HG02973 (cell line): ENCODE measurements around the gene PARVA.

ENCODE experiments used
- ATAC-seq: cut with Tn5 transposase; IDR thresholded peaks from one replicate; pipeline ENCODE4 v1.9.1; 2021; ENCODE audit warnings: moderate library complexity; ENCODE audit not compliant: unreplicated experiment

Gene PARVA

GRCh38 chr11:12430351-12430750, 53.0 kb downstream of the PARVA start:
- ATAC-seq, result no peak

- no peak for ATAC-seq
These were observed 53.7 kb downstream of the PARVA start for GRCh38 chr11:12430954-12431595.

DNA sequence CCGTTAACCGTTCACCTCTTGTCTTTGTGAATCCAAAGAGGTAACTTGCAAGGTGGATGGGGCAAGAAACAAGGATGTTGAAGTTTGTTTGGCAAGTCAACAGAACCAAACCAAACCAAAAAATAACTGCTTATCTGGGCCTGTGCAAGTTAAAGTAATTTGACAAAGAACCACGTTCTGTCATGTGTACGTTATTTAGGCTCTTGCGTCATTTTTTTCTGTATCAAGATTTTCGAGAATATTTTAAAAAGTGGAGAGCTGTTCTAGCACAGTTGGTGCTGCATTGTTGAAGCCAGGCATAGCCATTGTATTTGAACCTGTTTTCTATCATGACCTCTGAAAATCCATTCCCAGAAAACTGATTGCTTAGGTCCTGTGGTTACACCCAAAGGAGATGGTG, 55.1 kb downstream of the PARVA start:
- no peak for ATAC-seq

DNA sequence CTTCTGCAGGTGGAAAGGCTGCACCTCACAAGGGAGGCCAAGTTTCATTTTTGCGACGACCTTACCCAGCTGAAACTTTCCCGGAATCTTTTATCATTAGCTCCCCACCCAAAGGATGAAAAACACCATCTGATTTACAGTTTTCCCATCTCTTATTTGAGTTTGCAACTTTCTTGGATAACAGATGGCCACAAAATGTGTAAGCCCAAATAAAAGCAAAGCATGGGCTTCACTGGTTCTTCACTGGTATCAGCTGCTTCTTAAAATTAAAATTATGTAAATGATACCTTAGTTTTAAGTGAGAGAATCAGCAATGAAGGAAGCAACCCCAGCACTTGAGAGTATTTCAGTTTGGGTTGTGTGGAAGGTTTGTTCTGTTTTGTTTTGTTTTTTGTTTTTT, 55.8 kb downstream of the PARVA start:
- no peak for ATAC-seq

GRCh38 chr11:12433571-12434324, 56.4 kb downstream of the PARVA start:
- no peak for ATAC-seq

GRCh38 chr11:12434325-12434654, 56.9 kb downstream of the PARVA start:
- no peak for ATAC-seq

- ATAC-seq, result no peak
These were observed 57.9 kb downstream of the PARVA start for GRCh38 chr11:12435264-12435663.

- no peak for ATAC-seq
These were observed 58.9 kb downstream of the PARVA start for GRCh38 chr11:12436266-12436665.

- ATAC-seq, result no peak
These were observed 60.9 kb downstream of the PARVA start for GRCh38 chr11:12438291-12438690.

GRCh38 chr11:12439615-12440014, 62.2 kb downstream of the PARVA start:
- no peak for ATAC-seq

DNA sequence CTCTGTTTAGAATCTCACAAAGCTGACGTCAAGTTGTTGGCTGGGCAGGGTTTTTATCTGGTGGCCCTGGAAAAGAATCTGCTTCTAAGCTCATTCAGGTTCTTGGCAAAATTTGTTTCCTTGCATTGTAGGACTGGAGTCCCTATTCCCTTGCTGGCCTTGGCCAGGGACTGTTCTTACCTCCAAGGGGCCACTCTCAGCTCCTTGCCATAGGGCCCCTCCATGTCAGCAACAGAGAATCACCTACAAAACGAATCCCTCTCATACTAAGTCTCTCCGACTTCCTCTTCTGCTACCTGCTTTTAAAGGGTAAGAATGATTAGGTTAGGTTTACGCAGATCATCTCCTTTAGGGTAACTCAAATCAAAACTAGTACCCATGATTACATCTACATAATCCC, 63.2 kb downstream of the PARVA start:
- no peak for ATAC-seq

DNA sequence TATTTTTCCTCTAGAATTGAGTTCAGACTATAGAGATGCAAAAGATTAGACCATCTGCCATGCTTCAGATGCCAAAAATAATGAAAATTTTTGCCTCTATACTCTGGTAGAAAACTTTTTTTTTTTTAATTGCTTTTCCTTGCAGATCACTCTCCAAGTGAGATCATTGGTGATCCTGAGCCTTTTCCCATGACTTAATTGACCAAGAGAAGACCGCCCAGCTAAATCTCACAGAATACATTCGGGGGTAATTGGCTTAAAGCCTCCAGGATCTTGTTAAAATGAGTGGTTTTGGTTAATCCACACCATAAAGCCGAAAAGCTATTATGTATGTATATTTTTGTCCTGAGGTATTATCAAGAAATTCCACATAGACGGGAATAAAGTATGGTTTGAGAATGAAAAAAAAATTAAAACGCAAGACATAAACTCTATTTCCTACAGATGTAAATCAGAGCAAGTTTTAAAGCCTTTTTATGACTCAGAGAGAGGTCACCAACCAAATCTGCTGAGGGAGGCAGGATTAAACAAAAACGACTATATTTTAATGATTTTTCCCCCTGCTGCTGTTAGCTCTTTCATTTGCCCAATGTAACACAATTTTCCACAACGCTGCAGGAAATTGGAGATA, 64.0 kb downstream of the PARVA start:
- no peak for ATAC-seq

- ATAC-seq, result no peak
These were observed 67.2 kb downstream of the PARVA start for GRCh38 chr11:12444601-12445000.

DNA sequence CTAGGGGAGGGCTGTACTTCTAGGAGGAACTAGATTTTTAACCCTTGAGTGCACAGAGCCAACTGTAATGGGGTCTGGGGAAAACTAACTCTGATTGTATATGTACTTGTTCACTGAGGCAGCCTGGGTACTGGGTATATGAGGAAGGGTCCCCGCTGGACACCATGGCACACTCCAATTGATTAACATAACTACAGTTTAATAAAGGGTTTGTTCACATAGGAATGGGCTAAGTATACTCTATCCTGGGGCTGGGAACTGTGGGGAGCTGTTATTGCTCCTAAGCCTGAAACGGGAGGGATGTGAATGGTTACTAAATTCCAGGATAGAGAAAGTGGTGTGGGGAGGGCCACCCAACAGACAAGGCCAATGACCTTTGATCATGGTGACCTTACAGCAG, 67.6 kb downstream of the PARVA start:
- ATAC-seq, result no peak

GRCh38 chr11:12446863-12447262, 69.5 kb downstream of the PARVA start:
- ATAC-seq, result no peak

DNA sequence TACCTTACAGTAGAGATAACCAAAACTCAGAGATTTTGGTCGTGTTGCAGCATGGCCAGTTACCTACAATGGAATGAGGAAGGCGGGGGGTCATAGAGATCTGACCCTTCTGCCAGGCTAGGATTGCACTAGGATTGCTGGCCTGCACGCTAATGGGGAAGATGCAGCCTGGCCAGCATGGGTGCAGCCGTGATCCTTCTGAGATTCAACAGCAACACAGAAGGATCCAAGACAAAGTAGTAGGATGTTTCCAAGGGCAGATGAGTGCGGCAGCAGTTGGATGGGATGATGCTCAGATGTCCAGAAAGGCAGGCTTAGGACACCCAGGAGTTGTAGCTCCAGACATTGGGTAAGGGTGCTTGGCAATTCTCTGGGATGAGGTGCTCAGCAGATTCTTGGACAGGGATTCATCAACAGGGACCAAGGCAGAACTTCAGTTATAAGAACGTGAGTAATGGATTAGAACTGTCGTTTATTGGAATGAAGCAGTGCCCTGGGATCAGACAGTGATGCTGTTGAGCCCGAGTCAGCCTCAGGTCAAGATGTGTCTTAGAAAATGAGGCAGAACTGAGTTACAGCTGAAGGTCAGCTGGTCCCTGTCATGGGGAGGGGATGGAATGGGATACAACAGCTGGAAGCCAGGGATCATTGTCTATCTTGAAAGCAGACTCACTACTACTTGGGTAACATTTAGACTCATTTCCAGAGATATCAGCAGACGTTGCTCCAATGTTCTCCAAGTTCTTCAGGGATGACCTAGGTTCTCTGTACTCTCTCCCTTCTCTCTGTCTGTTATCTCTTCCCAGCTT, 71.0 kb downstream of the PARVA start:
- no peak for ATAC-seq

GRCh38 chr11:12449961-12450715, 72.8 kb downstream of the PARVA start:
- no peak for ATAC-seq

DNA sequence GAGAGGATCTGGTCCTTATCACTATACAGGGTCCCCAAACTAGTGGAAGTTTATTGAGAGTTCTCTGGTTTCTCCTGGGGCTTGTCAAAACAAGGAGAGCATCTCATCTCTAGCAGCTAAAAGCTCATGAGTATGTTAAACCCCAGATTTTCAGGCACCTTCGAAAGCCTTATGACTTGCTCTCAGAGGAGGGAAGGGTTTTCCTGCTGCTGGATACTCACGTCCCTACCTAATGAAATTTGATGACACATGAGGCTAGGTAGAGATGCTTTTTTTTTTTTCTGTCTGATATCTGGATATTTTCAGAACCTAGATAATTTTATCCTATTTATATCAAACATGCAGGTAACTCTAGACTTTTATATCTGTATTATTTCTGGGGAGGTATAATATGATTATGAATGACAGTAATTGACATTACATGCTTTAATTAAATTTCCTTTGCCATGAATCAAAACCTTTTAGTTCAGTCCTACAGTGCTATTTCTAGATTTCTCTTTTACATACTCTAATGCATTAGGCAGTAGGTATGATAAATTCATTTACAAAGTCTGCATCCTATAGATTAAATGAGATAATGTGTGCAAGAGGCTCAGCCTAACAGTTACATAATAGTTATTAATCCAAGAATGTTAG, 73.9 kb downstream of the PARVA start:
- ATAC-seq, result no peak

GRCh38 chr11:12453243-12453642, 75.9 kb downstream of the PARVA start:
- no peak for ATAC-seq

DNA sequence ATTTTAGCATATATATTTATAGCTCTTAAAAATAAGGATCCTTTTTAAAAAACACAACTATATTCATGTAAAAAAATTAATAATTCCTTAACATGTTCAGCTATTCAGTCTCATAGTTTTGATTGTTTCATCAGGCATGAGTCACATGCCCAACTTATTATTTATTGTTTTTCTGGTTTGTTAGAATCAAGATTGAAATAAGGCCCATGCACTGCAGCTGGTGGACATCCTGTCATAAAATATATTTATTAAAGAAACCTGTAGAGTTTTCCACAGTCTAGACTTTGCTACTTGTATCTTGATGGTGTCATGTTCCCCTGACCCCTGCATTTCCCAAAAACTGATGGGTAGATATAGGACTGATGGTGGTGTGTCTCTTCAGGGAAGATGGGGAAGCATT, 77.4 kb downstream of the PARVA start:
- ATAC-seq, result no peak
